PFSK-1 (cell line): ENCODE results near the gene SNX30.

Source experiments
- FOXP2 ChIP-seq: optimal IDR thresholded peaks from 2 replicates; pipeline ENCODE3; 2011; ENCODE audit warnings: borderline replicate concordance, control low read depth, inconsistent platforms; ENCODE audit not compliant: insufficient read depth; ENCODE audit errors: extremely low read length, extremely low read depth
- POLR2AphosphoS5 ChIP-seq: IDR thresholded peaks from 2 replicates; pipeline ENCODE4 v1.6.1; 2012; ENCODE audit warnings: low read depth, mild to moderate bottlenecking, control low read depth, low read length, moderate library complexity
- SIN3A ChIP-seq: IDR thresholded peaks from 2 replicates; pipeline ENCODE4 v1.6.1; 2012; ENCODE audit warnings: mild to moderate bottlenecking, low read length, moderate library complexity, borderline replicate concordance; ENCODE audit not compliant: insufficient read depth
- TAF1 ChIP-seq: IDR thresholded peaks from 2 replicates; pipeline ENCODE4 v1.6.1; 2012; ENCODE audit warnings: low read length, control low read depth, borderline replicate concordance; ENCODE audit not compliant: insufficient read depth
- TF ChIP-seq, protein P1 (sequence below), 2 experiments: IDR thresholded peaks; 2 replicates each; pipeline versions ENCODE4 v1.6.1 to v1.8.0; 2011 to 2012; ENCODE audit warnings: low read depth in 2 of 2, low read length in 2 of 2, control low read depth in 1 of 2, inconsistent platforms in 1 of 2, mild to moderate bottlenecking in 1 of 2, moderate library complexity in 1 of 2; ENCODE audit not compliant: insufficient read depth in 1 of 2

DNA sequence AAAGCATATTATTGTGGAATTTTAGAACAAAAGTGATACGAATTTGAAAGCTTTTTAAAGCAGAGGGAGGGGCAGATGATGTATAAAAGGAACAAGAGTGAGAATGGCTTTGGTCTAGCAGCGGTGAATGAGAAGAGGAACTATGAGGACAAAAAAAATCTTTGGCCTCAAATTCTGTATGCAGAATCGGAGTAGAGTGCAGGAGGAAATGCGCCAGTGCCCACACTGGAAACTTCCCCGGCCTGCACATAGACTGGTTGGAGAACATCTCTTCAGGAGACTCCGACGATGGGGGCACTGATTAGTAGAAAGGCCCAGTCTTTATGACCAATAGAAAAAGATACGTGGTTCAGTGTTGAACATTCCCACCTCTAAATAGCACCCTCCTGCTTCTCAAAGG, 88.8 kb downstream of the SNX30 start:
- TF ChIP-seq TAF1: no peak
- TF ChIP-seq, protein P1, sequence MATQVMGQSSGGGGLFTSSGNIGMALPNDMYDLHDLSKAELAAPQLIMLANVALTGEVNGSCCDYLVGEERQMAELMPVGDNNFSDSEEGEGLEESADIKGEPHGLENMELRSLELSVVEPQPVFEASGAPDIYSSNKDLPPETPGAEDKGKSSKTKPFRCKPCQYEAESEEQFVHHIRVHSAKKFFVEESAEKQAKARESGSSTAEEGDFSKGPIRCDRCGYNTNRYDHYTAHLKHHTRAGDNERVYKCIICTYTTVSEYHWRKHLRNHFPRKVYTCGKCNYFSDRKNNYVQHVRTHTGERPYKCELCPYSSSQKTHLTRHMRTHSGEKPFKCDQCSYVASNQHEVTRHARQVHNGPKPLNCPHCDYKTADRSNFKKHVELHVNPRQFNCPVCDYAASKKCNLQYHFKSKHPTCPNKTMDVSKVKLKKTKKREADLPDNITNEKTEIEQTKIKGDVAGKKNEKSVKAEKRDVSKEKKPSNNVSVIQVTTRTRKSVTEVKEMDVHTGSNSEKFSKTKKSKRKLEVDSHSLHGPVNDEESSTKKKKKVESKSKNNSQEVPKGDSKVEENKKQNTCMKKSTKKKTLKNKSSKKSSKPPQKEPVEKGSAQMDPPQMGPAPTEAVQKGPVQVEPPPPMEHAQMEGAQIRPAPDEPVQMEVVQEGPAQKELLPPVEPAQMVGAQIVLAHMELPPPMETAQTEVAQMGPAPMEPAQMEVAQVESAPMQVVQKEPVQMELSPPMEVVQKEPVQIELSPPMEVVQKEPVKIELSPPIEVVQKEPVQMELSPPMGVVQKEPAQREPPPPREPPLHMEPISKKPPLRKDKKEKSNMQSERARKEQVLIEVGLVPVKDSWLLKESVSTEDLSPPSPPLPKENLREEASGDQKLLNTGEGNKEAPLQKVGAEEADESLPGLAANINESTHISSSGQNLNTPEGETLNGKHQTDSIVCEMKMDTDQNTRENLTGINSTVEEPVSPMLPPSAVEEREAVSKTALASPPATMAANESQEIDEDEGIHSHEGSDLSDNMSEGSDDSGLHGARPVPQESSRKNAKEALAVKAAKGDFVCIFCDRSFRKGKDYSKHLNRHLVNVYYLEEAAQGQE (IDR thresholded peaks at IDR 0.05; ENCODE audit: insufficient read depth in 1 of 2, low read depth in 2 of 2, low read length in 2 of 2): no peak
- TF ChIP-seq SIN3A: no peak
- TF ChIP-seq POLR2AphosphoS5: no peak
- TF ChIP-seq FOXP2: no peak
